Measurements from ENCODE around the gene PANK4. TPM values are rescaled to one million over a fixed set of nuclear protein-coding genes. Genes with fewer than 3 reads are reported as not detected.

Gene PANK4
- polyA plus RNA-seq, 2 of the 4 experiments (the other 2 are of a cell fraction): 8.1 to 13.8 TPM

GRCh38 chr1:2470290-2471158, 55.9 kb downstream of the PANK4 start (continued):
- no peak for TF ChIP-seq HMGXB4 (CRISPR knock-in tag; IDR thresholded peaks at IDR 0.05; ENCODE audit: borderline replicate concordance)
- no peak for TF ChIP-seq CHD4 (IDR thresholded peaks at IDR 0.05; ENCODE audit: borderline replicate concordance)
- TF ChIP-seq HOXB5 (CRISPR knock-in tag; IDR thresholded peaks at IDR 0.05): no peak
- no peak for TF ChIP-seq ZNF302 (CRISPR knock-in tag; IDR thresholded peaks at IDR 0.05)
- TF ChIP-seq GATA3 (IDR thresholded peaks at IDR 0.05; ENCODE audit: borderline replicate concordance): no peak

GRCh38 chr1:2469103-2469940, 57.1 kb downstream of the PANK4 start:
- ChIA-PET CTCF (interaction anchor here (0.8 to 4.6 kb wide), 6 partner anchors 9 to 59 kb away, joined by 3 to 27 read pairs (median 4); no protein-coding TSS in a partner anchor), POLR2A (no interaction called here)
- FAIRE-seq (no peak), DNase-seq (ENCODE audit: low read depth in 1 of 2, low spot score in 1 of 2) (no peak), ATAC-seq (peak; percentile 10 to 30; a peak in 4 of 6 replicates)
- H3K27ac ChIP-seq: no peak overlapping the region
- H3K4me2 ChIP-seq: no peak overlapping the region
- WGBS (ENCODE audit: missing lambda C conversion rate): 68% methylated on average over 12 of the region's 25 CpGs
- peaks cover 8% of the 10 kb centered on the region; the same call in 2 of the 3 replicates for H3K4me1 ChIP-seq
- H3K4me3 ChIP-seq: no peak overlapping the region
- H3K9me3 ChIP-seq: no peaks in the 10 kb centered on the region
- TF ChIP-seq MAX (IDR thresholded peaks at IDR 0.05): no peak
- no peak for TF ChIP-seq CHD4 (IDR thresholded peaks at IDR 0.05; ENCODE audit: borderline replicate concordance)
- TF ChIP-seq HOXA7 (CRISPR knock-in tag; IDR thresholded peaks at IDR 0.05): no peak
- no peak for TF ChIP-seq BCL3 (IDR thresholded peaks at IDR 0.05)
- no peak for TF ChIP-seq RFX5 (IDR thresholded peaks at IDR 0.05)
- no peak for TF ChIP-seq HOXB5 (CRISPR knock-in tag; IDR thresholded peaks at IDR 0.05)
- TF ChIP-seq FOSL2 (IDR thresholded peaks at IDR 0.05): no peak
- TF ChIP-seq FOSL2 (CRISPR knock-in tag; IDR thresholded peaks at IDR 0.05): no peak
- no peak for TF ChIP-seq MAFK (IDR thresholded peaks at IDR 0.05; ENCODE audit: partially characterized antibody)
- TF ChIP-seq CBX8 (IDR thresholded peaks at IDR 0.05): no peak
- TF ChIP-seq KDM5A (IDR thresholded peaks at IDR 0.05): no peak
- TF ChIP-seq ESRRA (IDR thresholded peaks at IDR 0.05; ENCODE audit: borderline replicate concordance, low read length): no peak
- no peak for TF ChIP-seq JUN (IDR thresholded peaks at IDR 0.05)
- no peak for TF ChIP-seq GATA3 (IDR thresholded peaks at IDR 0.05; ENCODE audit: borderline replicate concordance)
- no peak for TF ChIP-seq USF2 (IDR thresholded peaks at IDR 0.05)

GRCh38 chr1:2468540-2468939, 57.9 kb downstream of the PANK4 start:
- ChIA-PET CTCF (interaction anchor here (1.0 to 4.6 kb wide), 6 partner anchors 8 to 58 kb away, joined by 3 to 27 read pairs (median 4); no protein-coding TSS in a partner anchor), POLR2A (no interaction called here)
- no peak overlapping the region for H3K4me2 ChIP-seq
- H3K9me3 ChIP-seq: no peaks in the 10 kb centered on the region
- H3K27ac ChIP-seq: no peak overlapping the region
- ATAC-seq: peak; percentile 14 to 43; a peak in 3 of 6 replicates
- DNase-seq (ENCODE audit: low read depth in 1 of 2, low spot score in 1 of 2): peak in 1 of 2 experiments; percentile 37
- WGBS (ENCODE audit: missing lambda C conversion rate): 35% methylated on average over 8 of the region's 10 CpGs
- no peak overlapping the region for H3K4me3 ChIP-seq
- no peak for TF ChIP-seq MAFK (IDR thresholded peaks at IDR 0.05; ENCODE audit: partially characterized antibody)
- peak in 1 of 2 experiments; percentile 26; a peak in 1 of 5 replicates for TF ChIP-seq RAD21 (conservative IDR thresholded peaks at IDR 0.05 in 1 of 2, IDR thresholded peaks at IDR 0.05 in 1 of 2)
- FAIRE-seq: no peak
- peaks cover 8% of the 10 kb centered on the region; the same call in 2 of the 3 replicates for H3K4me1 ChIP-seq

Data from A549 (cell line).